H9 (cell line): ENCODE results near the gene RBKS. TPM values are rescaled to one million over a fixed set of nuclear protein-coding genes. Genes with fewer than 3 reads are reported as not detected.

ENCODE experiments used
- DNase-seq: peaks from one replicate; pipeline ENCODE4 v3.0.0-alpha.2; 2017
- H2AFZ ChIP-seq: one replicate; pipeline ENCODE4 v1.6.1; 2013; ENCODE audit warnings: mild to moderate bottlenecking, low read length, control low read depth, moderate library complexity
- H2AK5ac ChIP-seq: 2 replicates; pipeline ENCODE4 v1.6.1; 2013; ENCODE audit warnings: low read length, control low read depth, mixed read lengths; ENCODE audit not compliant: insufficient read length
- H2BK120ac ChIP-seq: one replicate; pipeline ENCODE4 v1.6.1; 2013; ENCODE audit warnings: low read depth, mild to moderate bottlenecking, low read length, control low read depth, inconsistent platforms; ENCODE audit not compliant: poor library complexity, severe bottlenecking
- H2BK12ac ChIP-seq: 2 replicates; pipeline ENCODE4 v1.6.1; 2013; ENCODE audit warnings: low read length, control low read depth, mixed read lengths, low read depth; ENCODE audit not compliant: insufficient read length
- H2BK15ac ChIP-seq: 2 replicates; pipeline ENCODE4 v1.6.1; 2013; ENCODE audit warnings: low read depth, low read length, control low read depth
- H2BK20ac ChIP-seq: one replicate; pipeline ENCODE4 v1.6.1; 2013; ENCODE audit warnings: low read depth, mild to moderate bottlenecking, low read length, control low read depth, inconsistent platforms; ENCODE audit not compliant: poor library complexity, severe bottlenecking
- H2BK5ac ChIP-seq: 2 replicates; pipeline ENCODE4 v1.6.1; 2013; ENCODE audit warnings: low read length, control low read depth, mixed read lengths; ENCODE audit not compliant: insufficient read length
- H3K14ac ChIP-seq: 2 replicates; pipeline ENCODE4 v1.6.1; 2013; ENCODE audit warnings: low read length, control low read depth; ENCODE audit not compliant: insufficient read depth
- H3K18ac ChIP-seq: 2 replicates; pipeline ENCODE4 v1.6.1; 2013; ENCODE audit warnings: low read depth, mild to moderate bottlenecking, mixed read lengths, low read length, control low read depth; ENCODE audit not compliant: insufficient read length
- H3K23ac ChIP-seq: 2 replicates; pipeline ENCODE4 v1.6.1; 2013; ENCODE audit warnings: low read length, control low read depth, mixed read lengths, low read depth; ENCODE audit not compliant: insufficient read length
- H3K23me2 ChIP-seq: 2 replicates; pipeline ENCODE4 v1.6.1; 2013; ENCODE audit warnings: low read depth, mild to moderate bottlenecking, mixed read lengths, low read length, control low read depth; ENCODE audit not compliant: insufficient read length, poor library complexity, severe bottlenecking
- H3K27ac ChIP-seq: 2 replicates; pipeline ENCODE4 v1.5.1; 2013; ENCODE audit warnings: low read length, control low read depth, mixed read lengths, low read depth; ENCODE audit not compliant: insufficient read length
- H3K27me3 ChIP-seq: 2 replicates; pipeline ENCODE4 v1.6.1; 2013; ENCODE audit warnings: low read length, control low read depth, inconsistent platforms; ENCODE audit not compliant: insufficient read depth
- H3K4ac ChIP-seq: 2 replicates; pipeline ENCODE4 v1.6.1; 2013; ENCODE audit warnings: low read depth, mild to moderate bottlenecking, control low read depth, inconsistent platforms, low read length, moderate library complexity
- H3K4me1 ChIP-seq: 2 replicates; pipeline ENCODE4 v1.6.1; 2013; ENCODE audit warnings: low read length, control low read depth, inconsistent platforms; ENCODE audit not compliant: insufficient read depth
- H3K4me2 ChIP-seq: 2 replicates; pipeline ENCODE4 v1.6.1; 2013; ENCODE audit warnings: low read length, control low read depth, mixed read lengths; ENCODE audit not compliant: insufficient read length, insufficient read depth
- H3K56ac ChIP-seq: 2 replicates; pipeline ENCODE4 v1.6.1; 2013; ENCODE audit warnings: low read depth, mild to moderate bottlenecking, mixed read lengths, low read length, control low read depth; ENCODE audit not compliant: insufficient read length
- H3K79me1 ChIP-seq: 2 replicates; pipeline ENCODE4 v1.6.1; 2013; ENCODE audit warnings: low read depth, mild to moderate bottlenecking, moderate library complexity, low read length, control low read depth, inconsistent platforms; ENCODE audit not compliant: insufficient read depth, poor library complexity, severe bottlenecking
- H3K79me2 ChIP-seq: 2 replicates; pipeline ENCODE4 v1.6.1; 2013; ENCODE audit warnings: low read length, control low read depth, inconsistent platforms; ENCODE audit not compliant: insufficient read depth
- H3K9ac ChIP-seq: 2 replicates; pipeline ENCODE4 v1.6.1; 2013; ENCODE audit warnings: low read length, control low read depth, mixed read lengths; ENCODE audit not compliant: insufficient read length; ENCODE audit errors: extremely low read depth
- H3K9me3 ChIP-seq: one replicate; pipeline ENCODE4 v1.6.1; 2013; ENCODE audit warnings: low read depth, low read length, inconsistent platforms; ENCODE audit not compliant: control insufficient read depth
- H3T11ph ChIP-seq: one replicate; pipeline ENCODE4 v1.6.1; 2013; ENCODE audit warnings: mild to moderate bottlenecking, low read length, control low read depth, inconsistent platforms
- H4K20me1 ChIP-seq: one replicate; pipeline ENCODE4 v1.6.1; 2013; ENCODE audit not compliant: control insufficient read depth, insufficient read length, insufficient read depth
- H4K5ac ChIP-seq: 2 replicates; pipeline ENCODE4 v1.6.1; 2013; ENCODE audit warnings: low read depth, mild to moderate bottlenecking, mixed read lengths, low read length, control low read depth; ENCODE audit not compliant: insufficient read length
- H4K8ac ChIP-seq: replicated peaks from 2 replicates; pipeline ENCODE4 v1.6.1; 2013; ENCODE audit warnings: low read length, control low read depth, mixed read lengths, low read depth; ENCODE audit not compliant: insufficient read length
- H4K91ac ChIP-seq: 2 replicates; pipeline ENCODE4 v1.6.1; 2013; ENCODE audit warnings: low read depth, mild to moderate bottlenecking, moderate library complexity, mixed read lengths, low read length, control low read depth; ENCODE audit not compliant: insufficient read length
- H3K27ac Mint-ChIP-seq, 3 experiments: 2 replicates in 2 of 3; 3 replicates in 1 of 3; pipeline ENCODE4 v1.8.0; 2020 to 2021; ENCODE audit warnings: mixed read lengths in 3 of 3, mild to moderate bottlenecking in 1 of 3, moderate library complexity in 1 of 3
- H3K27me3 Mint-ChIP-seq: 2 replicates; pipeline ENCODE4 v1.8.0; 2021; ENCODE audit warnings: low read depth, mild to moderate bottlenecking, moderate library complexity, mixed read lengths
- H3K36me3 Mint-ChIP-seq, 3 experiments: 2 replicates in 2 of 3; 3 replicates in 1 of 3; pipeline ENCODE4 v1.8.0; 2020 to 2021; ENCODE audit warnings: low read depth in 3 of 3, mixed read lengths in 3 of 3; ENCODE audit not compliant: insufficient read depth in 1 of 3
- H3K4me1 Mint-ChIP-seq, 2 experiments: 2 replicates each; pipeline ENCODE4 v1.8.0; 2020; ENCODE audit warnings: mixed read lengths in 2 of 2
- H3K4me3 Mint-ChIP-seq, 2 experiments: 2 replicates in 1 of 2; 3 replicates in 1 of 2; pipeline ENCODE4 v1.8.0; 2020 to 2021; ENCODE audit warnings: mild to moderate bottlenecking in 2 of 2, mixed read lengths in 2 of 2, moderate library complexity in 1 of 2
- H3K9me3 Mint-ChIP-seq, 2 experiments: 2 replicates in 1 of 2; 3 replicates in 1 of 2; pipeline ENCODE4 v1.8.0; 2020; ENCODE audit warnings: mild to moderate bottlenecking in 2 of 2, mixed read lengths in 2 of 2, moderate library complexity in 1 of 2
- CTCF ChIP-seq: fragments of 200-600 bp; sonication (generic); conservative IDR thresholded peaks from 3 replicates; pipeline ENCODE4 v1.8.0; 2021; ENCODE audit warnings: antibody characterized with exemption, mild to moderate bottlenecking
- WGBS: extraction: QIAGEN DNeasy Blood & Tissue Kit; methylation state at CpG from one replicate; pipeline ENCODE4 v1.1.7; 2013; ENCODE audit warnings: missing lambda C conversion rate, low lambda C conversion rate, mixed read lengths; ENCODE audit not compliant: insufficient read length; ENCODE audit errors: extremely low coverage; 5-methylcytosine and 5-hydroxymethylcytosine counted together
- total RNA-seq: library from RNA; stranded (reverse); gene quantifications from 2 replicates; pipeline ENCODE4 v1.2.1, GENCODE V29; 2021

Gene RBKS
- total RNA-seq, 1 experiment from 2014 or later = 2.3 TPM

- Histone ChIP-seq H3K18ac (no peak overlapping the region), H3K9me3 (no peaks in the 10 kb centered on the region), H3K79me2 (no peaks in the 10 kb centered on the region), H2BK20ac (no peak overlapping the region), H2BK12ac (no peak overlapping the region), H3T11ph (no peak overlapping the region), H2BK15ac (no peak overlapping the region), H3K23ac (no peak overlapping the region), H2AFZ (no peak overlapping the region), H3K9ac (no peak overlapping the region), H3K27ac (no peak overlapping the region), H3K23me2 (no peaks in the 10 kb centered on the region), H2AK5ac (no peak overlapping the region), H2BK120ac (no peak overlapping the region), H4K5ac (no peak overlapping the region), H3K27me3 (no peaks in the 10 kb centered on the region), H3K79me1 (no peaks in the 10 kb centered on the region), H2BK5ac (no peak overlapping the region), H3K4me1 (no peaks in the 10 kb centered on the region), H4K20me1 (no peaks in the 10 kb centered on the region), H3K14ac (no peak overlapping the region), H4K8ac (no peak overlapping the region), H3K4ac (no peak overlapping the region), H3K4me2 (no peak overlapping the region), H3K56ac (no peak overlapping the region), H4K91ac (no peak overlapping the region)
- Mint-ChIP-seq H3K27me3 (peaks cover 6% of the 10 kb centered on the region; the same call in 1 of the 2 replicates), H3K9me3 (peaks cover 10 to 16% of the 10 kb centered on the region in 2 experiments), H3K4me3 (no peak overlapping the region), H3K36me3 (no peaks in the 10 kb centered on the region; a peak in 3 of 7 replicates), H3K27ac (no peak overlapping the region), H3K4me1 (no peaks in the 10 kb centered on the region)
- TF ChIP-seq CTCF = no peak
- WGBS = no CpG with 5 or more reads among the region's 1 CpG
- no peak for DNase-seq
Measured at GRCh38 chr2:27852691-27853090, 37.5 kb downstream of the RBKS start.
